MM.1S (cell line): ENCODE results near the gene ZXDC.

Source experiments
- CTCF ChIP-seq: fragments of 300-600 bp; sonication (generic); IDR thresholded peaks from 2 replicates; pipeline ENCODE4 v1.5.1; 2016; ENCODE audit warnings: antibody characterized with exemption, low read length, mixed read lengths
- EZH2 ChIP-seq: fragments of 300-600 bp; sonication (generic); optimal IDR thresholded peaks from 2 replicates; pipeline ENCODE3; 2017; ENCODE audit warnings: low read depth, mild to moderate bottlenecking, antibody characterized with exemption, low read length, mixed read lengths
- EZH2phosphoT487 ChIP-seq: fragments of 300-600 bp; sonication (generic); IDR thresholded peaks from 2 replicates; pipeline ENCODE4 v1.6.1; 2018; ENCODE audit warnings: antibody characterized with exemption, low read length

DNA sequence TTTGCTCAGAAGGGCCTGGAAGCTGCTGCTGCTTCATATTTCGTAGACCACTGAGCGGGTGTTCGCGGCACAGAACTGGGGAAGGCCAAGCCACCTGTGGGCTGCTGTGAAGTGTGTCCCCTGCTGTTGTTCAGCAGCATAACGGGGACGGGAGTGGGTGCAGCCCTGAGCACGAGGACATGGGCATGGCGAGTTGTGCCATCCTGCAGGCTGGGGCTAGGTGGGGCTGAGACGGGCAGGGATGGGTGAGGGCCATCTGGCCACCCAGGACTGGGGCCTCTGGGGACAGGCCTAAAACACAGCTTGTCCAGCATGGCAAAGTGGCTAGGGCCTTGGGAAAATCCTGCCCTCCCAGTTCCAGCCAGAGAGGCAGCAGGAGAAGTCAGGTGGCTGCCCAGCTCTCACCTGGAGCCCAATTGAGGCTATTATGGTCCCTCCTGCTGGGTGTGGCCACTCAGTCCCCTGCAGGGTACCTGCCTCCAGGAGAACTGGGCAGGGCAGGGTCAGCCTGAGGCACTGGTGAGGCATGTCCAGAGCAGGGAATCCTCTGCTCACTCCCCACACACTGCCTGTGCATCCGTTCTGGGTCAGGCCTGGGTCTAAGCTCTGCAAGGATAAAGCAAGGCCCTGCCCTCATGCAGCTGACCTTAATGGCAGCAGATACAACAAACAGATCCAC is 51.5 kb downstream of the ZXDC start:
- TF ChIP-seq CTCF, result no peak
- TF ChIP-seq EZH2, result no peak
- no peak for TF ChIP-seq EZH2phosphoT487
